ENCODE measurements around the gene MGAT5. TPM values are rescaled to one million over a fixed set of nuclear protein-coding genes. Genes with fewer than 3 reads are reported as not detected.

The MGAT5 gene
- total RNA-seq, 1 experiment from 2014 or later, result 52.4 TPM

GRCh38 chr2:134323777-134324176, 69.9 kb downstream of the MGAT5 start:
- POLR2A ChIA-PET, result no interaction called here
- ATAC-seq, result no peak

GRCh38 chr2:134324430-134324829, 70.6 kb downstream of the MGAT5 start:
- TF ChIP-seq MXD4 (CRISPR knock-in tag; IDR thresholded peaks at IDR 0.05; ENCODE audit: borderline replicate concordance) (no peak), NR2C2 (CRISPR knock-in tag; IDR thresholded peaks at IDR 0.05) (no peak), HMGA2 (CRISPR knock-in tag; IDR thresholded peaks at IDR 0.05) (no peak), ZNF138 (CRISPR knock-in tag; conservative IDR thresholded peaks at IDR 0.05) (no peak)
- H3K9me3 Mint-ChIP-seq, result peaks cover 10% of the 10 kb centered on the region
- DNase-seq (ENCODE audit: low spot score) (no peak), ATAC-seq (no peak)
- peaks cover 13% of the 10 kb centered on the region for H3K36me3 Mint-ChIP-seq
- no peaks in the 10 kb centered on the region for H3K27me3 Mint-ChIP-seq (ENCODE audit: low read depth)
- ChIA-PET CTCF (no interaction called here), POLR2A (no interaction called here)
- peaks cover 15% of the 10 kb centered on the region for H3K4me1 Mint-ChIP-seq
- no peak overlapping the region for H3K4me3 Mint-ChIP-seq
- no peak overlapping the region for H3K27ac Mint-ChIP-seq

More at GRCh38 chr2:134323777-134324176, 69.9 kb downstream of the MGAT5 start:
- H3K36me3 Mint-ChIP-seq, result peaks cover 16% of the 10 kb centered on the region
- DNase-seq (ENCODE audit: low spot score), result no peak
- peaks cover 22% of the 10 kb centered on the region for H3K4me1 Mint-ChIP-seq
- H3K27ac Mint-ChIP-seq, result no peak overlapping the region
- H3K9me3 Mint-ChIP-seq, result peaks cover 10% of the 10 kb centered on the region
- no peak overlapping the region for H3K4me3 Mint-ChIP-seq
- CTCF ChIA-PET, result no interaction called here
- no peak for TF ChIP-seq ZNF425 (CRISPR knock-in tag; conservative IDR thresholded peaks at IDR 0.05)
- no peaks in the 10 kb centered on the region for H3K27me3 Mint-ChIP-seq (ENCODE audit: low read depth)

- CTCF ChIA-PET, result no interaction called here
- POLR2A ChIA-PET, result no interaction called here
- ATAC-seq, result no peak
- no peak overlapping the region for H3K4me3 Mint-ChIP-seq
- H3K27me3 Mint-ChIP-seq (ENCODE audit: low read depth), result no peaks in the 10 kb centered on the region
- no peak for DNase-seq (ENCODE audit: low spot score)
- no peak for TF ChIP-seq NFE2L1 (CRISPR knock-in tag; IDR thresholded peaks at IDR 0.05)
- TF ChIP-seq E2F5 (CRISPR knock-in tag; IDR thresholded peaks at IDR 0.05), result no peak
- no peak for TF ChIP-seq SMAD3 (CRISPR knock-in tag; IDR thresholded peaks at IDR 0.05; ENCODE audit: borderline replicate concordance)
- TF ChIP-seq NR3C1 (CRISPR knock-in tag; conservative IDR thresholded peaks at IDR 0.05; ENCODE audit: low read depth), result no peak
- no peak for TF ChIP-seq ZNF425 (CRISPR knock-in tag; conservative IDR thresholded peaks at IDR 0.05)
- peaks cover 13% of the 10 kb centered on the region for H3K36me3 Mint-ChIP-seq
- no peak overlapping the region for H3K27ac Mint-ChIP-seq
- peaks cover 10% of the 10 kb centered on the region for H3K9me3 Mint-ChIP-seq
- peaks cover 10% of the 10 kb centered on the region for H3K4me1 Mint-ChIP-seq
These were observed 71.1 kb downstream of the MGAT5 start for GRCh38 chr2:134324947-134325346.

GRCh38 chr2:134325696-134326095, 71.8 kb downstream of the MGAT5 start:
- Mint-ChIP-seq H3K4me3 (no peak overlapping the region), H3K4me1 (peaks cover 2% of the 10 kb centered on the region; the same call in 1 of the 2 replicates), H3K27me3 (ENCODE audit: low read depth) (no peaks in the 10 kb centered on the region), H3K36me3 (peaks cover 13% of the 10 kb centered on the region), H3K27ac (no peak overlapping the region), H3K9me3 (peaks cover 10% of the 10 kb centered on the region)
- ChIA-PET CTCF (no interaction called here), POLR2A (no interaction called here)
- TF ChIP-seq STAT6 (CRISPR knock-in tag; conservative IDR thresholded peaks at IDR 0.05; ENCODE audit: low read depth) (no peak), CDX4 (CRISPR knock-in tag; IDR thresholded peaks at IDR 0.05; ENCODE audit: borderline replicate concordance) (no peak), ZSCAN18 (CRISPR knock-in tag; IDR thresholded peaks at IDR 0.05) (no peak), FOXP1 (CRISPR knock-in tag; IDR thresholded peaks at IDR 0.05; ENCODE audit: borderline replicate concordance) (no peak)
- no peak for DNase-seq (ENCODE audit: low spot score)
- no peak for ATAC-seq
